Sigmoid colon (tissue), 7 donors: Measurements from ENCODE around the gene CHST1. TPM values are rescaled to one million over a fixed set of nuclear protein-coding genes. Genes with fewer than 3 reads are reported as not detected.

Source experiments
- DNase-seq: peaks from one replicate; pipeline ENCODE4 v3.0.0-alpha.2; 2019
- H3K27ac ChIP-seq, 4 donors: fragments of 200-600 bp; sonication (generic); one replicate each; pipeline ENCODE4 v1.5.1; 2016 to 2019; ENCODE audit warnings: mild to moderate bottlenecking in 1 of 4
- H3K27me3 ChIP-seq, 3 donors: fragments of 200-600 bp; sonication (generic); one replicate each; pipeline ENCODE4 v1.5.1; 2019; ENCODE audit warnings: mild to moderate bottlenecking in 1 of 3
- H3K36me3 ChIP-seq, 4 donors: fragments of 200-600 bp; sonication (generic); one replicate each; pipeline ENCODE4 v1.5.1; 2016 to 2019
- H3K4me1 ChIP-seq, 4 donors: fragments of 200-600 bp; sonication (generic); one replicate each; pipeline ENCODE4 v1.5.1; 2017 to 2019
- H3K4me3 ChIP-seq, 4 donors: fragments of 200-600 bp; sonication (generic); one replicate each; pipeline ENCODE4 v1.5.1; 2017 to 2019; ENCODE audit warnings: mild to moderate bottlenecking in 2 of 4, moderate library complexity in 1 of 4
- H3K9me3 ChIP-seq, 4 donors: fragments of 200-600 bp in 3 of 4; sonication (generic) in 3 of 4; one replicate each; pipeline versions ENCODE4 v1.5.1 to v1.6.1; 2013 to 2019
- CTCF ChIP-seq, 4 experiments: fragments of 450-650 bp in 3 of 4; fragments of 200-600 bp in 1 of 4; IDR thresholded peaks; one replicate each; pipeline ENCODE4 v1.5.1; 2016 to 2019; ENCODE audit warnings: antibody characterized with exemption in 4 of 4, mild to moderate bottlenecking in 3 of 4, moderate library complexity in 2 of 4
- EP300 ChIP-seq, 4 donors: sonication (generic); formaldehyde crosslinking; IDR thresholded peaks; one replicate each; pipeline ENCODE4 v1.6.1; 2017; ENCODE audit warnings: antibody characterized with exemption in 4 of 4
- POLR2A ChIP-seq, 2 donors: fragments of 450-650 bp; IDR thresholded peaks; one replicate each; pipeline ENCODE4 v1.6.1; 2016; ENCODE audit warnings: antibody characterized with exemption in 2 of 2, mild to moderate bottlenecking in 2 of 2, moderate library complexity in 2 of 2
- POLR2AphosphoS5 ChIP-seq, 4 donors: sonication (generic); formaldehyde crosslinking; IDR thresholded peaks; one replicate each; pipeline ENCODE4 v1.6.1; 2017; ENCODE audit warnings: antibody characterized with exemption in 4 of 4
- WGBS, 2 donors: extraction: QIAGEN DNeasy Blood & Tissue Kit; methylation state at CpG; one replicate each; pipeline ENCODE4 v1.1.7; 2013; 5-methylcytosine and 5-hydroxymethylcytosine counted together
- intact Hi-C: fragments of 100-400 bp; cut with DNase I; formaldehyde crosslinking; loops from one replicate; pipeline ENCODE4 v1.15.1; 2023
- polyA plus RNA-seq, 3 donors: library from polyadenylated mRNA; stranded (reverse); fragments of 200-250 nt; gene quantifications; one replicate each; pipeline ENCODE4 v1.2.3, GENCODE V29; 2013
- total RNA-seq, 4 donors: library from RNA; depleted of rRNA; stranded (reverse); fragments of >200 nt; gene quantifications; one replicate each; pipeline ENCODE4 v1.1.0, GENCODE V29; 2016
- donor health status: healthy with polysubstance abuse.
- donor health status: Bipolar disorder and iron deficiency.
- donor health status: healthy.

Gene CHST1
- total and polyA plus RNA-seq, 7 donors, result 0.23 to 1.5 (median 1.2) TPM

DNA sequence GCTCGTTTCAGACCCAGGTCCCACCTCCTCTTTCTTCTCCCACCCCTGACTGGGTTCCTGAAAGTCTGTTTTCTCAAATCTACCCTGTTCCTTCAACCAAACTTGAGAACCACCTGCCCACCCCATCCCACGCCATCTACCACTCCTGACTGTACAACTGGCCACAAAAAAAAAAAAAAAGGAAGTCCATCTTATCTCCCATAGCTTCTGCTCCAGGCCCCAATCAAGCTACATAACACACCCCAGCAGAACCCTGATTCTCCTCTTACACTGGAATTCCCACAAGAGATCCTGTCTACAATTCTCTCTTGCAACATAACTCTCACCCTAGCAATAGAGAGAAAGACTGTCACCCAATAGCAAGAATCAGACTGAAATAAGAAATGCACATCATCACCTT is 39.2 kb upstream of the CHST1 start:
- 46 to 58% methylated on average over 2 of the region's 2 CpGs for WGBS, 2 donors

DNA sequence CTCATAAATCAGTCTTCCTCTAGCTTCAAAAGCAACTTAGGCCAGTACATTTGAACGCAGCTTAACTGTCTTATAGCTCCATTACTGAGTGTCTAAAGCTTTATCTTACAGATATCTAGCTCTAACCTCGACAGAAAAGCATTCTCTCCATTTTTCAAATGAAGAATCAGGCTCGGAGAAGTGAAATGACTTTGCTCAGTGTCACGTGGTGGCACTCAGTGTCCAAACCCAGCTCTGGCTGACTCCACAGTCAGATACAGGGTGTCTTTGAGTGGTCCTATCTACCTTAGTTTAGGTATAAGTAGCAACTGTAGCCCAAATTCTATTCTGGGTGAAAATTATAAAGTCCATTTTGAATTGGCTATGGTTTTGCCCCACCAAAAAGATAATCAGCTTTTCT is 38.7 kb upstream of the CHST1 start:
- intact Hi-C loops, result no loop called here

More for the DNA sequence above, 39.2 kb upstream of the CHST1 start:
- H3K9me3 ChIP-seq, result no peaks in the 10 kb centered on the region
- no peak overlapping the region for H3K27ac ChIP-seq
- no peaks in the 10 kb centered on the region for H3K4me1 ChIP-seq
- intact Hi-C loops, result no loop called here
- no peaks in the 10 kb centered on the region for H3K36me3 ChIP-seq
- H3K27me3 ChIP-seq, result peaks cover 0 to 4% (median 0%) of the 10 kb centered on the region in 3 donors
- DNase-seq, result no peak
- TF ChIP-seq POLR2AphosphoS5 (IDR thresholded peaks at IDR 0.05) (no peak), CTCF (IDR thresholded peaks at IDR 0.05) (no peak), POLR2A (IDR thresholded peaks at IDR 0.05) (no peak), EP300 (IDR thresholded peaks at IDR 0.05) (no peak)
- no peak overlapping the region for H3K4me3 ChIP-seq

GRCh38 chr11:45702511-45702910 is 37.1 kb upstream of the CHST1 start:
- no peak for TF ChIP-seq POLR2AphosphoS5 (IDR thresholded peaks at IDR 0.05)
- TF ChIP-seq CTCF (IDR thresholded peaks at IDR 0.05), result no peak
- TF ChIP-seq POLR2A (IDR thresholded peaks at IDR 0.05), result no peak
- TF ChIP-seq EP300 (IDR thresholded peaks at IDR 0.05), result no peak
- intact Hi-C loops, result no loop called here
- H3K4me3 ChIP-seq, result no peak overlapping the region
- H3K4me1 ChIP-seq, result no peaks in the 10 kb centered on the region
- H3K27ac ChIP-seq, result no peak overlapping the region
- 56 to 71% methylated on average over 4 of the region's 4 CpGs for WGBS, 2 donors
- H3K9me3 ChIP-seq, result no peaks in the 10 kb centered on the region
- no peaks in the 10 kb centered on the region for H3K36me3 ChIP-seq
- DNase-seq, result no peak
- peaks cover 0 to 4% (median 0%) of the 10 kb centered on the region in 3 donors for H3K27me3 ChIP-seq

More for the DNA sequence above, 38.7 kb upstream of the CHST1 start:
- no peak for DNase-seq
- 48 to 56% methylated on average over 4 of the region's 4 CpGs for WGBS, 2 donors
- no peaks in the 10 kb centered on the region for H3K36me3 ChIP-seq
- H3K9me3 ChIP-seq, result no peaks in the 10 kb centered on the region
- H3K27me3 ChIP-seq, result peaks cover 0 to 4% (median 0%) of the 10 kb centered on the region in 3 donors
- TF ChIP-seq POLR2AphosphoS5 (IDR thresholded peaks at IDR 0.05) (no peak), EP300 (IDR thresholded peaks at IDR 0.05) (no peak), CTCF (IDR thresholded peaks at IDR 0.05) (no peak), POLR2A (IDR thresholded peaks at IDR 0.05) (no peak)
- no peak overlapping the region for H3K4me3 ChIP-seq
- H3K27ac ChIP-seq, result no peak overlapping the region
- no peaks in the 10 kb centered on the region for H3K4me1 ChIP-seq

DNA sequence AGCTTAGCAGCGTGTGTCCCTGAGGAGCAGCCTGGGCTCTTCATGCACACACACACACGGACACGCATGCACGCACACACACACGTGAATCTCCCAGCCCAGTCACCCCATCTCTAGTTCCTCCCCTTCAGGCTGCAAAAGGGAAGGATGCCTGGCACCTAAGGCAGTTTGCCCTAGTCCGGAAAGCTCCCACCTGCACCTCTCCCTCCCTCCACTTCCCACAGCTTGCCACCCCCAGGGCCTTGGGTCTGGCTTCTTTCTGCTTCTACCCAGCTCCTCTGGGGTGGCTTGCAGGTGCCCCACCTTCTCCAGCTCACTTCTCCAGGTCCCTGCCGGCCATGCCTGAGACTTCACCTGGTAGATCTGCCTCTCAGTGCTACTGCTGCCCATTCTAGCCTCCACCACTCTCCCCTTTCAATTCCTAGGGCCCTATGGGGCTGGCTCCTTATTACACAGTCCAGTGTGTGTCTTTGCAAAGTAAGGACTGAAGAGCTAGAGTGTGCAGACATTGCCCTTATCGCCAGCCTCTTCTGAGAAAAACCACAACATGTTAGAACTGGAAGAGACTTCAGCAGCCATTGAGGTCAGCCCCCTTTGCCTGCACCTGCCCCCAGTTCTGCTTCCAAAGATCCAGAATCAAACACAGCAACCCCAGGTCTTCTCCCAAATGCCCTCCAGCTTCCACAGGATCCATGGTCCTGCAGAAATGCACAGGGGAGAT is 33.5 kb upstream of the CHST1 start:
- Histone ChIP-seq H3K4me1 (no peaks in the 10 kb centered on the region), H3K9me3 (no peaks in the 10 kb centered on the region), H3K27me3 (no peaks in the 10 kb centered on the region), H3K4me3 (no peak overlapping the region), H3K27ac (no peak overlapping the region), H3K36me3 (no peaks in the 10 kb centered on the region)
- WGBS, 2 donors, result 71 to 84% methylated on average over 8 of the region's 8 CpGs
- intact Hi-C loops, result no loop called here
- no peak for DNase-seq
- TF ChIP-seq CTCF (IDR thresholded peaks at IDR 0.05) (no peak), POLR2AphosphoS5 (IDR thresholded peaks at IDR 0.05) (no peak), POLR2A (IDR thresholded peaks at IDR 0.05) (no peak), EP300 (IDR thresholded peaks at IDR 0.05) (no peak)
